Measurements from ENCODE around the gene IRGQ. TPM values are rescaled to one million over a fixed set of nuclear protein-coding genes. Genes with fewer than 3 reads are reported as not detected.
"Not testable (repeated sequence)": the region's sequence is repeated elsewhere in the genome, so short reads cannot be mapped to it uniquely, and the experiment has no call there.

Gene IRGQ
- total RNA-seq, 2 experiments from 2014 or later = 28.9 to 29.8 TPM

DNA sequence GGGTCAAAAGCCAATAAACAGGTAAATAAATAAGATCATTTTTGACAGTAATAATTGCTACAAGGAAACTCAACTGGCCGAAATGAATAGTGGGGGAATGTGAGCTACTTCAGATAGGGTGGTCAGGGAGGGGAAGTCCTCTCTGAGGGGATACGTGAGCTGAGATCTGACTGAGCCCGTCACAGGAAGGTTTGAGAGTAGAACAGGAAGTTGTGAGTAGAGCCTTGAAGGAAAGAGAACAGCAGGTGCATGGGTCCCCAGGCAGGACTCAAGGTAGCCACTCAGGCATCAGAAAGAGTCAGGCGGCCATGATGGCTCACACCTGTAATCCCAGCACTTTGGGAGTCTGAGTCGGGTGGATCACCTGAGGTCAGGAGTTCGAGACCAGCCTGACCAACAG lies 6.3 kb downstream of the IRGQ start:
- TF ChIP-seq, protein P1, sequence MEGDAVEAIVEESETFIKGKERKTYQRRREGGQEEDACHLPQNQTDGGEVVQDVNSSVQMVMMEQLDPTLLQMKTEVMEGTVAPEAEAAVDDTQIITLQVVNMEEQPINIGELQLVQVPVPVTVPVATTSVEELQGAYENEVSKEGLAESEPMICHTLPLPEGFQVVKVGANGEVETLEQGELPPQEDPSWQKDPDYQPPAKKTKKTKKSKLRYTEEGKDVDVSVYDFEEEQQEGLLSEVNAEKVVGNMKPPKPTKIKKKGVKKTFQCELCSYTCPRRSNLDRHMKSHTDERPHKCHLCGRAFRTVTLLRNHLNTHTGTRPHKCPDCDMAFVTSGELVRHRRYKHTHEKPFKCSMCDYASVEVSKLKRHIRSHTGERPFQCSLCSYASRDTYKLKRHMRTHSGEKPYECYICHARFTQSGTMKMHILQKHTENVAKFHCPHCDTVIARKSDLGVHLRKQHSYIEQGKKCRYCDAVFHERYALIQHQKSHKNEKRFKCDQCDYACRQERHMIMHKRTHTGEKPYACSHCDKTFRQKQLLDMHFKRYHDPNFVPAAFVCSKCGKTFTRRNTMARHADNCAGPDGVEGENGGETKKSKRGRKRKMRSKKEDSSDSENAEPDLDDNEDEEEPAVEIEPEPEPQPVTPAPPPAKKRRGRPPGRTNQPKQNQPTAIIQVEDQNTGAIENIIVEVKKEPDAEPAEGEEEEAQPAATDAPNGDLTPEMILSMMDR (IDR thresholded peaks at IDR 0.05) = no peak
- POLR2A ChIA-PET = no interaction called here
- H3K4me3 Mint-ChIP-seq = no peak overlapping the region

GRCh38 chr19:43589277-43589676 lies 6.7 kb downstream of the IRGQ start:
- H3K36me3 ChIP-seq (ENCODE audit: insufficient read depth, low read length) = peaks cover 13% of the 10 kb centered on the region
- no peak for ATAC-seq (ENCODE audit: poor library complexity)
- TF ChIP-seq, protein P1 (IDR thresholded peaks at IDR 0.05) = no peak
- ChIA-PET CTCF (interaction anchor here (1.5 kb wide), 1 partner anchor 34 kb away, joined by 6 read pairs; no protein-coding TSS in a partner anchor), POLR2A (no interaction called here)
- no peaks in the 10 kb centered on the region for H3K27me3 ChIP-seq (ENCODE audit: control insufficient read depth in 1 of 2, insufficient read depth in 2 of 2, low read length in 2 of 2)
- Mint-ChIP-seq H3K36me3 (ENCODE audit: low read depth) (peaks cover 23% of the 10 kb centered on the region), H3K4me1 (ENCODE audit: low read depth) (peaks cover 23% of the 10 kb centered on the region), H3K9me3 (no peaks in the 10 kb centered on the region), H3K4me3 (no peak overlapping the region), H3K27me3 (no peaks in the 10 kb centered on the region), H3K27ac (peak overlapping the region; percentile 16)
- DNase-seq = no peak
- no peak overlapping the region for H3K27ac ChIP-seq (ENCODE audit: low read depth in 1 of 2, low read length in 2 of 2)
- intact Hi-C loops (cut with DNase I, micrococcal nuclease) = no loop called here
- peaks cover 13% of the 10 kb centered on the region for H3K4me1 ChIP-seq (ENCODE audit: insufficient read depth, low read length)
- no peak overlapping the region for H3K4me3 ChIP-seq (ENCODE audit: low read length)
- H3K9me3 ChIP-seq (ENCODE audit: control insufficient read depth in 1 of 2, insufficient read depth in 1 of 2, low read length in 2 of 2) = no peaks in the 10 kb centered on the region

More for the DNA sequence above, 6.3 kb downstream of the IRGQ start:
- Mint-ChIP-seq H3K27me3 (no peaks in the 10 kb centered on the region), H3K9me3 (no peaks in the 10 kb centered on the region), H3K27ac (peak overlapping the region; percentile 16), H3K4me1 (ENCODE audit: low read depth) (peaks cover 21% of the 10 kb centered on the region), H3K36me3 (ENCODE audit: low read depth) (peaks cover 23% of the 10 kb centered on the region)
- Histone ChIP-seq H3K27ac (ENCODE audit: low read depth in 1 of 2, low read length in 2 of 2) (no peak overlapping the region), H3K4me3 (ENCODE audit: low read length) (no peak overlapping the region), H3K36me3 (ENCODE audit: insufficient read depth, low read length) (peaks cover 13% of the 10 kb centered on the region), H3K27me3 (ENCODE audit: control insufficient read depth in 1 of 2, insufficient read depth in 2 of 2, low read length in 2 of 2) (no peaks in the 10 kb centered on the region), H3K4me1 (ENCODE audit: insufficient read depth, low read length) (peaks cover 17% of the 10 kb centered on the region), H3K9me3 (ENCODE audit: control insufficient read depth in 1 of 2, insufficient read depth in 1 of 2, low read length in 2 of 2) (no peaks in the 10 kb centered on the region)
- DNase-seq (peak in 1 of 14 experiments; percentile 11), ATAC-seq (ENCODE audit: poor library complexity) (no peak)
- intact Hi-C loops (cut with DNase I, micrococcal nuclease) = loop anchor here in 1 of 2 experiments (5.0 kb wide), 1 partner anchor 52 kb away; no protein-coding TSS in a partner anchor
- CTCF ChIA-PET = interaction anchor here (1.5 kb wide), 1 partner anchor 35 kb away, joined by 6 read pairs; no protein-coding TSS in a partner anchor

DNA sequence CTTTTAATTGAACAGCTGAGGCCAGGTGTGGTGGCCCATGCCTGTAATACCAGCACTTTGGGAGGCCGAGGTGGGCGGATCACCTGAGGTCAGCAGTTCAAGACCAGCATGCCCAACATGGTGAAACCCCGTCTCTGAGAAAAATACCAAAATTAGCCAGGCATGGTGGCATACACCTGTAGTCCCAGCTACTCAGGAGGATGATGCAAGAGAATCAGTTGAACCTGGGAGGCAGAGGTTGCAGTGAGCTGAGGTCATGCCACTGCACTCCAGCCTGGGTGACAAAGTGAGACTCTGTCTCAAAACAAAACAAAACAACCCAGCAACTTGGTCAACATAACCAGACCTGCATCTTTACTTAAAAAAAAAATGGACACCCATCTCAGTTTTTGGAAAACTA lies 8.9 kb downstream of the IRGQ start:
- H3K4me3 Mint-ChIP-seq; DNase-seq; H3K27ac ChIP-seq (ENCODE audit: low read depth in 1 of 2, low read length in 2 of 2); H3K36me3 Mint-ChIP-seq (ENCODE audit: low read depth); H3K4me1 ChIP-seq (ENCODE audit: insufficient read depth, low read length); H3K27ac Mint-ChIP-seq; H3K9me3 Mint-ChIP-seq; H3K4me3 ChIP-seq (ENCODE audit: low read length); H3K9me3 ChIP-seq (ENCODE audit: control insufficient read depth in 1 of 2, insufficient read depth in 1 of 2, low read length in 2 of 2); ATAC-seq (ENCODE audit: poor library complexity); H3K27me3 ChIP-seq (ENCODE audit: control insufficient read depth in 1 of 2, insufficient read depth in 2 of 2, low read length in 2 of 2); intact Hi-C loops (cut with DNase I, micrococcal nuclease); H3K36me3 ChIP-seq (ENCODE audit: insufficient read depth, low read length); H3K27me3 Mint-ChIP-seq: not testable (repeated sequence)
- peaks cover 17% of the 10 kb centered on the region for H3K4me1 Mint-ChIP-seq (ENCODE audit: low read depth)
- POLR2A ChIA-PET = interaction anchor here (0.8 kb wide), 1 partner anchor 9 kb away, joined by 3 read pairs; the partner anchor contains the start of genes IRGQ and ZNF576
- CTCF ChIA-PET = interaction anchor here (0.7 kb wide), 1 partner anchor 32 kb away, joined by 3 read pairs; no protein-coding TSS in a partner anchor

DNA sequence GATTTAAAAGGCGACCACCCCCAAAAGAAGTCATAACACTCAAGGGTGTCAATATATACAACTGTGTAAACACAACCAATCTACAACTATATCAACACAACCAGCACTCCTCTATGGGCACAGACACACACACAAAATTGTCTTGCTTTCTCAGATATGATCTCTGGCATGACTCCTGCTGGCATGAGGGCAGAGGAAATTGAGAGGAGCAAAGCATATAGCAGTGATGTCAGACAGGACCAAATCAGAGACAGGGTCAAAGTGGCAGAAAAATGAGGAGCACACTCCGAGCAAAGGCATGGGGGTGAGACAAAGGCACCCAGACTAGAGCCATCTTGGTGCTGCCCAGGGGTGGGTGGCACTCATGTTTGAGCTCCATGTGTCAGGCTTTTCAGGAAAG lies 9.6 kb downstream of the IRGQ start:
- TF ChIP-seq, protein P1 (IDR thresholded peaks at IDR 0.05) = no peak
- intact Hi-C loops (cut with DNase I, micrococcal nuclease) = no loop called here
- ATAC-seq (ENCODE audit: poor library complexity) (no peak), DNase-seq (no peak)
- no peak overlapping the region for H3K4me3 Mint-ChIP-seq
- H3K9me3 Mint-ChIP-seq = no peaks in the 10 kb centered on the region
- peaks cover 17% of the 10 kb centered on the region for H3K4me1 Mint-ChIP-seq (ENCODE audit: low read depth)
- H3K27ac ChIP-seq (ENCODE audit: low read depth in 1 of 2, low read length in 2 of 2) = no peak overlapping the region
- peaks cover 4% of the 10 kb centered on the region for H3K4me1 ChIP-seq (ENCODE audit: insufficient read depth, low read length)
- ChIA-PET POLR2A (no interaction called here), CTCF (no interaction called here)
- H3K36me3 Mint-ChIP-seq (ENCODE audit: low read depth) = peaks cover 10% of the 10 kb centered on the region
- no peaks in the 10 kb centered on the region for H3K27me3 Mint-ChIP-seq
- no peak overlapping the region for H3K27ac Mint-ChIP-seq
- H3K27me3 ChIP-seq (ENCODE audit: control insufficient read depth in 1 of 2, insufficient read depth in 2 of 2, low read length in 2 of 2) = no peaks in the 10 kb centered on the region
- H3K9me3 ChIP-seq (ENCODE audit: control insufficient read depth in 1 of 2, insufficient read depth in 1 of 2, low read length in 2 of 2) = no peaks in the 10 kb centered on the region
- no peak overlapping the region for H3K4me3 ChIP-seq (ENCODE audit: low read length)
- H3K36me3 ChIP-seq (ENCODE audit: insufficient read depth, low read length) = no peaks in the 10 kb centered on the region

Measured in CD4-positive, alpha-beta T cell (primary cell).